Measurements from ENCODE around the gene ARHGAP40. TPM values are rescaled to one million over a fixed set of nuclear protein-coding genes. Genes with fewer than 3 reads are reported as not detected.
A peak's percentile ranks its signal among the peaks of the same experiment; 100 is the strongest.

ARHGAP40 gene
- total and polyA plus RNA-seq, 2 of the 13 experiments (the other 11 are each of a cell fraction or from before 2014, with no cell fraction given) = 0.75 to 2.1 TPM

GRCh38 chr20:38685853-38686473, 84.4 kb downstream of the ARHGAP40 start (continued):
- TF ChIP-seq, protein P1, sequence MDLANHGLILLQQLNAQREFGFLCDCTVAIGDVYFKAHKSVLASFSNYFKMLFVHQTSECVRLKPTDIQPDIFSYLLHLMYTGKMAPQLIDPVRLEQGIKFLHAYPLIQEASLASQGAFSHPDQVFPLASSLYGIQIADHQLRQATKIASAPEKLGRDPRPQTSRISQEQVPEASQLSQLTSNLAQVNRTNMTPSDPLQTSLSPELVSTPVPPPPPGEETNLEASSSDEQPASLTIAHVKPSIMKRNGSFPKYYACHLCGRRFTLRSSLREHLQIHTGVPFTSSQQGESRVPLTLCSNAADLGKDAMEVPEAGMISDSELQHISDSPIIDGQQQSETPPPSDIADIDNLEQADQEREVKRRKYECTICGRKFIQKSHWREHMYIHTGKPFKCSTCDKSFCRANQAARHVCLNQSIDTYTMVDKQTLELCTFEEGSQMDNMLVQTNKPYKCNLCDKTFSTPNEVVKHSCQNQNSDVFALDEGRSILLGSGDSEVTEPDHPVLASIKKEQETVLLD (CRISPR knock-in tag; IDR thresholded peaks at IDR 0.05; ENCODE audit: low read depth) = 0 out of 2 replicates have a peak, but pooled peaks have one; percentile 35
- TF ChIP-seq TOE1 (CRISPR knock-in tag; IDR thresholded peaks at IDR 0.05) (0 out of 2 replicates have a peak, but pooled peaks have one; percentile 63), CERS6 (CRISPR knock-in tag; IDR thresholded peaks at IDR 0.05) (0 out of 2 replicates have a peak, but pooled peaks have one; percentile 77), ZSCAN9 (CRISPR knock-in tag; IDR thresholded peaks at IDR 0.05; ENCODE audit: borderline replicate concordance) (peak; percentile 100), ZMAT3 (CRISPR knock-in tag; conservative IDR thresholded peaks at IDR 0.05) (peak; percentile 91), KLF6 (CRISPR knock-in tag; IDR thresholded peaks at IDR 0.05) (peak; percentile 99), MTF1 (CRISPR knock-in tag; IDR thresholded peaks at IDR 0.05) (peak; percentile 94), SAP130 (CRISPR knock-in tag; IDR thresholded peaks at IDR 0.05; ENCODE audit: low read depth) (peak; percentile 83), ZNF432 (CRISPR knock-in tag; IDR thresholded peaks at IDR 0.05; ENCODE audit: borderline replicate concordance) (no peak), JUND (CRISPR knock-in tag; IDR thresholded peaks at IDR 0.05) (no peak), RFX3 (CRISPR knock-in tag; IDR thresholded peaks at IDR 0.05) (peak; percentile 52), SALL2 (CRISPR knock-in tag; IDR thresholded peaks at IDR 0.05) (peak; percentile 87), ZNF34 (CRISPR knock-in tag; IDR thresholded peaks at IDR 0.05; ENCODE audit: borderline replicate concordance) (0 out of 2 replicates have a peak, but pooled peaks have one; percentile 76), SIX1 (CRISPR knock-in tag; IDR thresholded peaks at IDR 0.05; ENCODE audit: borderline replicate concordance) (peak; percentile 72; the same call in 1 of the 2 replicates), JDP2 (CRISPR knock-in tag; IDR thresholded peaks at IDR 0.05; ENCODE audit: borderline replicate concordance) (peak; percentile 81; the same call in 1 of the 2 replicates), GPN1 (CRISPR knock-in tag; IDR thresholded peaks at IDR 0.05; ENCODE audit: borderline replicate concordance) (peak; percentile 78; the same call in 1 of the 2 replicates), ZNF605 (CRISPR knock-in tag; IDR thresholded peaks at IDR 0.05) (peak; percentile 87; the same call in 1 of the 2 replicates), NFYB (CRISPR knock-in tag; IDR thresholded peaks at IDR 0.05) (no peak), ZNF704 (CRISPR knock-in tag; IDR thresholded peaks at IDR 0.05; ENCODE audit: borderline replicate concordance) (peak; percentile 82; the same call in 1 of the 2 replicates), ZNF460 (CRISPR knock-in tag; IDR thresholded peaks at IDR 0.05; ENCODE audit: borderline replicate concordance) (no peak), TBP (CRISPR knock-in tag; IDR thresholded peaks at IDR 0.05) (no peak)
- TF ChIP-seq, protein P2, sequence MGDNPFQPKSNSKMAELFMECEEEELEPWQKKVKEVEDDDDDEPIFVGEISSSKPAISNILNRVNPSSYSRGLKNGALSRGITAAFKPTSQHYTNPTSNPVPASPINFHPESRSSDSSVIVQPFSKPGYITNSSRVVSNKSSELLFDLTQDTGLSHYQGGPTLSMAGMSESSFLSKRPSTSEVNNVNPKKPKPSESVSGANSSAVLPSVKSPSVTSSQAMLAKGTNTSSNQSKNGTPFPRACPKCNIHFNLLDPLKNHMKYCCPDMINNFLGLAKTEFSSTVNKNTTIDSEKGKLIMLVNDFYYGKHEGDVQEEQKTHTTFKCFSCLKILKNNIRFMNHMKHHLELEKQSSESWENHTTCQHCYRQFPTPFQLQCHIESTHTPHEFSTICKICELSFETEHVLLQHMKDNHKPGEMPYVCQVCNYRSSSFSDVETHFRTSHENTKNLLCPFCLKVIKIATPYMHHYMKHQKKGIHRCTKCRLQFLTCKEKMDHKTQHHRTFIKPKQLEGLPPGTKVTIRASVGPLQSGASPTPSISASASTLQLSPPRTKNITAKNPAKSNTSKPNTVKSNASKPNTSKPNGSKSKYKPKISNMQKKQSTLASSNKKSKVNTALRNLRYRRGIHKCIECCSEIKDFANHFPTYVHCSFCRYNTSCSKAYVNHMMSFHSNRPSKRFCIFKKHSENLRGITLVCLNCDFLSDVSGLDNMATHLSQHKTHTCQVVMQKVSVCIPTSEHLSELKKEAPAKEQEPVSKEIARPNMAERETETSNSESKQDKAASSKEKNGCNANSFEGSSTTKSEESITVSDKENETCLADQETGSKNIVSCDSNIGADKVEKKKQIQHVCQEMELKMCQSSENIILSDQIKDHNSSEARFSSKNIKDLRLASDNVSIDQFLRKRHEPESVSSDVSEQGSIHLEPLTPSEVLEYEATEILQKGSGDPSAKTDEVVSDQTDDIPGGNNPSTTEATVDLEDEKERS (CRISPR knock-in tag; IDR thresholded peaks at IDR 0.05) = peak; percentile 89; the same call in 1 of the 2 replicates
- TF ChIP-seq, protein P3, sequence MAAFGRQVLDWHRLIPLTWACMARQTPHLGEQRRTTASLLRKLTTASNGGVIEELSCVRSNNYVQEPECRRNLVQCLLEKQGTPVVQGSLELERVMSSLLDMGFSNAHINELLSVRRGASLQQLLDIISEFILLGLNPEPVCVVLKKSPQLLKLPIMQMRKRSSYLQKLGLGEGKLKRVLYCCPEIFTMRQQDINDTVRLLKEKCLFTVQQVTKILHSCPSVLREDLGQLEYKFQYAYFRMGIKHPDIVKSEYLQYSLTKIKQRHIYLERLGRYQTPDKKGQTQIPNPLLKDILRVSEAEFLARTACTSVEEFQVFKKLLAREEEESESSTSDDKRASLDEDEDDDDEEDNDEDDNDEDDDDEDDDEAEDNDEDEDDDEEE (CRISPR knock-in tag; IDR thresholded peaks at IDR 0.05) = peak; percentile 91; the same call in 1 of the 2 replicates
